ENCODE measurements around the gene PLPP4.

Gene PLPP4

GRCh38 chr10:120570418-120570817, 113.4 kb downstream of the PLPP4 start:
- H3K27ac ChIP-seq (replicated peaks) = no peak overlapping the region
- no peak for TF ChIP-seq SPI1 (IDR thresholded peaks at IDR 0.05; ENCODE audit: borderline replicate concordance, low read depth)
- TF ChIP-seq, protein P1, sequence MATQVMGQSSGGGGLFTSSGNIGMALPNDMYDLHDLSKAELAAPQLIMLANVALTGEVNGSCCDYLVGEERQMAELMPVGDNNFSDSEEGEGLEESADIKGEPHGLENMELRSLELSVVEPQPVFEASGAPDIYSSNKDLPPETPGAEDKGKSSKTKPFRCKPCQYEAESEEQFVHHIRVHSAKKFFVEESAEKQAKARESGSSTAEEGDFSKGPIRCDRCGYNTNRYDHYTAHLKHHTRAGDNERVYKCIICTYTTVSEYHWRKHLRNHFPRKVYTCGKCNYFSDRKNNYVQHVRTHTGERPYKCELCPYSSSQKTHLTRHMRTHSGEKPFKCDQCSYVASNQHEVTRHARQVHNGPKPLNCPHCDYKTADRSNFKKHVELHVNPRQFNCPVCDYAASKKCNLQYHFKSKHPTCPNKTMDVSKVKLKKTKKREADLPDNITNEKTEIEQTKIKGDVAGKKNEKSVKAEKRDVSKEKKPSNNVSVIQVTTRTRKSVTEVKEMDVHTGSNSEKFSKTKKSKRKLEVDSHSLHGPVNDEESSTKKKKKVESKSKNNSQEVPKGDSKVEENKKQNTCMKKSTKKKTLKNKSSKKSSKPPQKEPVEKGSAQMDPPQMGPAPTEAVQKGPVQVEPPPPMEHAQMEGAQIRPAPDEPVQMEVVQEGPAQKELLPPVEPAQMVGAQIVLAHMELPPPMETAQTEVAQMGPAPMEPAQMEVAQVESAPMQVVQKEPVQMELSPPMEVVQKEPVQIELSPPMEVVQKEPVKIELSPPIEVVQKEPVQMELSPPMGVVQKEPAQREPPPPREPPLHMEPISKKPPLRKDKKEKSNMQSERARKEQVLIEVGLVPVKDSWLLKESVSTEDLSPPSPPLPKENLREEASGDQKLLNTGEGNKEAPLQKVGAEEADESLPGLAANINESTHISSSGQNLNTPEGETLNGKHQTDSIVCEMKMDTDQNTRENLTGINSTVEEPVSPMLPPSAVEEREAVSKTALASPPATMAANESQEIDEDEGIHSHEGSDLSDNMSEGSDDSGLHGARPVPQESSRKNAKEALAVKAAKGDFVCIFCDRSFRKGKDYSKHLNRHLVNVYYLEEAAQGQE (IDR thresholded peaks at IDR 0.05; ENCODE audit: insufficient replicate concordance, low read depth) = no peak
- TF ChIP-seq GABPA (IDR thresholded peaks at IDR 0.05; ENCODE audit: low read depth) = no peak
- no peak for TF ChIP-seq CTCF (IDR thresholded peaks at IDR 0.05; ENCODE audit: insufficient read depth, low read length)
- TF ChIP-seq POLR2AphosphoS5 (IDR thresholded peaks at IDR 0.05; ENCODE audit: low read depth) = no peak
- no peak for DNase-seq (ENCODE audit: low read depth in 1 of 2, low spot score in 1 of 2)
- no peaks in the 10 kb centered on the region for H3K27me3 ChIP-seq (ENCODE audit: insufficient read depth, poor library complexity, severe bottlenecking)
- no peak overlapping the region for H3K4me3 ChIP-seq (replicated peaks; ENCODE audit: insufficient read depth, low read length)

DNA sequence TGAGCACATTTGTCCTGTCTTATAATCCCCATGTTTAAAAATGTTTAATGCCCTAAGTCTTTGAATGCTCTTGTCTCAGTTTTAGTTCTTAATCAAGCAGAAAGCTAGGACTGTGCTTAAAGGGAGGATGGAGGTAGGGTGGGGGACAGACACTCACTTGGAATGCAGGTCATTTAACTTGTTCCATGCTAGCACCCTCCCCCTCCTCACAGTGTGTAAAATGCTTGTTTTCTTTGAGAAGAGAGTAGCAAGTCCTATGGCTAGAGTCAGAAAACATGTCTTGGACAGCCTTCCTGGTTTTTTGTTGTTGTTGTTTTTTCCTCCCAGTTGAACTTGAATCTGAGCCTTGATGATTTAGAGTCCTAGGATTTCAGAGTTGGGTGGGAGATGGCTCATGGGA, 114.2 kb downstream of the PLPP4 start:
- DNase-seq (ENCODE audit: low read depth in 1 of 2, low spot score in 1 of 2) = no peak
- Histone ChIP-seq H3K4me3 (replicated peaks; ENCODE audit: insufficient read depth, low read length) (no peak overlapping the region), H3K27ac (replicated peaks) (no peak overlapping the region), H3K27me3 (ENCODE audit: insufficient read depth, poor library complexity, severe bottlenecking) (no peaks in the 10 kb centered on the region)
- TF ChIP-seq, protein P1 (IDR thresholded peaks at IDR 0.05; ENCODE audit: insufficient replicate concordance, low read depth) = no peak
- no peak for TF ChIP-seq SPI1 (IDR thresholded peaks at IDR 0.05; ENCODE audit: borderline replicate concordance, low read depth)
- TF ChIP-seq CTCF (IDR thresholded peaks at IDR 0.05; ENCODE audit: insufficient read depth, low read length) = no peak
- no peak for TF ChIP-seq POLR2AphosphoS5 (IDR thresholded peaks at IDR 0.05; ENCODE audit: low read depth)
- TF ChIP-seq GABPA (IDR thresholded peaks at IDR 0.05; ENCODE audit: low read depth) = no peak

DNA sequence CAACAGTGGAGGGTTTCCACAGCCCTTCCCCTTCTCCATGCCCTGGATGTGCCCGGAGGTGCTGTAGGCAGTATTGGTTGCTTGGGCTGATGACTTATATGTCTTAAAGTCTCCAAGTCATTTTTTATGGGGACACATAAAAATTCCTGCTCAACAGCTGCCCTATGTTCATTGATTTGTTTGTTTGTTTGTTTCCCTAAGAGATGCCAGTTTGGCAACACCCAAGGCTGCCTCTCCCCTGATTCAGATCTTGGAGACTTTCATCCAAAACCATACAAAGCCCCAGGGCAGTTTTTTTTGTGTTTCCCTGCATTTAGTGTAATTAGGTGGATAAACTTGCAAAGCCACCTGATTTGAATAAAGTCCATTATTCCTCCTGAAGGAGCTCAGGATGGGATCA, 115.3 kb downstream of the PLPP4 start:
- Histone ChIP-seq H3K27me3 (ENCODE audit: insufficient read depth, poor library complexity, severe bottlenecking) (no peaks in the 10 kb centered on the region), H3K27ac (replicated peaks) (no peak overlapping the region), H3K4me3 (replicated peaks; ENCODE audit: insufficient read depth, low read length) (no peak overlapping the region)
- no peak for TF ChIP-seq POLR2AphosphoS5 (IDR thresholded peaks at IDR 0.05; ENCODE audit: low read depth)
- TF ChIP-seq CTCF (IDR thresholded peaks at IDR 0.05; ENCODE audit: insufficient read depth, low read length) = no peak
- TF ChIP-seq, protein P1 (IDR thresholded peaks at IDR 0.05; ENCODE audit: insufficient replicate concordance, low read depth) = no peak
- no peak for TF ChIP-seq SPI1 (IDR thresholded peaks at IDR 0.05; ENCODE audit: borderline replicate concordance, low read depth)
- no peak for TF ChIP-seq GABPA (IDR thresholded peaks at IDR 0.05; ENCODE audit: low read depth)
- no peak for DNase-seq (ENCODE audit: low read depth in 1 of 2, low spot score in 1 of 2)

All from HL-60 (cell line).